ENCODE data around the gene S100A9. TPM values are rescaled to one million over a fixed set of nuclear protein-coding genes. Genes with fewer than 3 reads are reported as not detected.
"Not testable (repeated sequence)": the region's sequence is repeated elsewhere in the genome, so short reads cannot be mapped to it uniquely, and the experiment has no call there.

S100A9 gene
- total RNA-seq (2014; rRNA removed; shearing (Covaris generic)): 0.22 TPM in 1 of 2 replicates, not detected in the other

DNA sequence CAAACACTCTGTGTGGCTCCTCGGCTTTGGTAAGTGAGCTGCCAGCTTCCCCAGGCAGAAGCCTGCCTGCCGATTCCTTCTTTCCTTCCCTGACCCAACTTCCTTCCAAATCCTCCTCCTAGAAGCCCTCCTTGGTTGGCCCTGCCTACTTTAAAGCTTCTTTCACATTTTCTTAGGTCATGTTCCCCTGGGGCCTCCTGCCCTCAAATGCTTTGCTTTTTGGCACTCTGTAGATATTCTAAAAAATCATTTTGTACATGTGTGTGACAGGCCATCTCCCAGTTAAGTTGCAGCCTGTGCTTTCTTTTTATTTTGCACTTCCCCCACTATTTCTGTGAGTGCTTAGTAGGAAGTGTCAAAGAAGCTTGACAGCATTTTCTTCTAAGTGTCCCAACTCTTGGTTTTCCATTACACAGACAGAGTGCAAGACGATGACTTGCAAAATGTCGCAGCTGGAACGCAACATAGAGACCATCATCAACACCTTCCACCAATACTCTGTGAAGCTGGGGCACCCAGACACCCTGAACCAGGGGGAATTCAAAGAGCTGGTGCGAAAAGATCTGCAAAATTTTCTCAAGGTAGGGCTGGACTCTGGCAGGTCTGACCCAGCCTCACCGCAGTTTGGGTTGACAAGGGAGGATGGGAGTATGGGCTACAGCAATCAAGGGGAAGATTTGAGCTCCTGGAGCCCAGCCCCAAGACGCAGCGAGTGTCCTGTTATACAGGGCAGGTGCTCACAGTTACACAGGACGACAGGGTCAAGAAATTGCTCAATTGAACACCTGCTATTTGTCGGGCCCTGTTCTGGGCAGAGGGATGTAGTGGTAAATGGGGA, at the start of gene S100A9:
Gene S100A9 (plus strand): TSS at position 2 of the 838 bp plus-strand sequence. CDS start 430 bp downstream, at position 432.
- no peak for DNase-seq (ENCODE audit: low read depth)

DNA sequence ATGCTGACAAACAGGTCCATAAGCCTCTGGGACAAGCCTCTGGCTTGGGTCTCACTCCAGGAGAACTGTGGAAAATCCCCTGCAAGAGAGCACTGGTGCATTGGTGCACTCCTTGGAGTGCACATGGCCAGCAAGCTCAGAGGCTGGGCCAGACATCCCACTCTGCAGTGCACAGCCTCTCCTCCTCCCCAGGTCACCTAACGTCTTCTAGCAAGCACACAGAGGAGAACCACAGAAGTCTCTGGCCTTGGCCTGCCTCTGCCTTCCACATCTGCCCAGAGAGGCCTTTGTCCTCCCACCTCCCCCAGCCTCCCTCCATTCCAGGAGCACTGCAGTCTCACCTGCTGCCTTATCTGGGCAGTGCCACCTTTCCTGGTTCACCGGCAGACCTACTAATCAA, 49.1 kb upstream of the S100A9 start:
- DNase-seq (ENCODE audit: low read depth): no peak

DNA sequence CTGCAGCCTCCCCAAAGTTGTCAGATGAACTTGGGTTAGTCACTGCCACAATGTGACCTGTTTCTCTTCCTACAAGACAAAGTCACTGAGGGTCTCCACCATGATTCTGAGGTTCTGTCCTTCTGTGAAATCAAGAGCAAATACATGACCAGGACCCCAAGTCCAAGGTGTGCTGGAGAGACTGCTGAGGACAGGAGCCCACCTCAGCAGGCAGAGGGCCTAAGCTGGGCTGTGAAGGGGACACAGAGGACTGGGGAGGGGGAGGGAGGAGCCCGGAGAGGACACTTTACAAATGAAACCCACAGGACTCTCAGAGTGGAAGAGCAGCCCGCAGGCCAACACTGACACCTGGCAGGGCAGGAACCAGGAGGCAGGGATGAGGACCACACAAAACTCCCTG, 48.2 kb upstream of the S100A9 start:
- no peak for DNase-seq (ENCODE audit: low read depth)

DNA sequence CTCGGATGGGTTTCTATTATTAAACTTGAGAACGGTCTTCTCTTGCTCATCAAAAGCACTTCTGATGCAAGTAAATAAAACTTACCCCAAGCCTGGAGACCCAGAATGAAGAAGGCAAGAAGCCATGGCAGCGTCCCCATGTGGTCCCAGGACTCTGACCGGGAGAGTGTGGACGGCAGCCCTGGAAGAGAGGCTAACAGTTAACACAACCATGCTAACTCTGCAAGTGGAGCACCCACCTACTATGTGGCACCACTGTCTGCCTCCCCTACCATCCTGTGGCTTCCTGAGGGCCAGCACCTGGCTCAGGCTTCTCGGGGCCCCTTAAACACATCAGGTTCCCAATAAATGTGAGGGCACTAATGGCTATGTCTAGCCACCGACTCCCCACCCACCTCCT, 47.1 kb upstream of the S100A9 start:
- DNase-seq (ENCODE audit: low read depth): no peak

DNA sequence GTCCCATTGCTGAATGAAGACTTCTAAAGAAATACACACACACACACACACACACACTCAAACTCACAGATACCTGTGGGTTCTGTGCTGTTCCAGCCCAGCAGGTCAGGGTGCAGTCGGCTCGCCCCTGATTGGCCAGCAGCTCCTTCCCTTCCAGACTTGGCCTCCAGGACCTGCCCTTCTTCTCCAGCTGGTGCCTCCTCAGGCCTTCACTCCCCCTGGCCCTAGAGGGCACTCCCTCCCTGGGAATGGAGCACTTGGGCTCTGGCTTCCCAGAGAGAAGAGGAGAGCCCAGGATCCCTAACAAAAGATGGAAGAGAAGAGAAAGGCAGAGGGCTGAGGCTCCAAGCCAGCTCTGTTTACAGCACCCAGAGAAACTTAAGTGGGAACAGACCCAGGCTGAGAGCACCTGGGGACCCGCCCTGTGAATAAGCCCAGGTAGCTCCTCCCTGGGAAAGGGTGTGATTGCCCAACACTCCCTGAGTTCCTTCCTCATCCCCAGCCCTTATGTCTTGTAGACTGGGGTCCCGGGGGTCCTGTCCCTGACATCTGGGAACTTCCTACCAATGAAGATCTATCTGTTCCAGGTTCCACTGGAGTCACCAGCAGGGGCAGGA, 45.0 kb upstream of the S100A9 start, which contains the start of gene PGLYRP3:
Gene PGLYRP3 (minus strand): TSS at position 383 of the 617 bp plus-strand sequence. CDS start 2,287 bp downstream, outside the sequence.
- no peak for DNase-seq (ENCODE audit: low read depth)

DNA sequence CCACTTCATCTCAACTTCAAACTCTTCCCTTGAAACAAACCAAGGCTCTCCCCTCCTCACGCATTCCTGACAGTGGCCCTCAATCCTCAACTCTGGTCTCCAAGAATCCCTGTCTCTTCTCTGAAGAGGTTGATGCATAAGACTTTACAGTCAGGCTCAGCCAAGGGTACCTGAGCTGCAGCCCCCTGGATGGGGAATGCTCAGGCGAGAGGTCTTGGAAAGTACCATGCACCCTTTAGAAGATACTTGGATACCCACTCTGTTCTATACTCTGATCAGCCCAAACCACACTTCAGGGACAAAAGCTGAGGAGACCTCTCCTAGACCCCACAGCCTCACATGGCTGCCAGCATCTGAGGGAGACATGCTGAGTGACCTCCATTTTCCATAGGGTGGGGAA, 44.4 kb upstream of the S100A9 start:
- DNase-seq (ENCODE audit: low read depth): no peak

DNA sequence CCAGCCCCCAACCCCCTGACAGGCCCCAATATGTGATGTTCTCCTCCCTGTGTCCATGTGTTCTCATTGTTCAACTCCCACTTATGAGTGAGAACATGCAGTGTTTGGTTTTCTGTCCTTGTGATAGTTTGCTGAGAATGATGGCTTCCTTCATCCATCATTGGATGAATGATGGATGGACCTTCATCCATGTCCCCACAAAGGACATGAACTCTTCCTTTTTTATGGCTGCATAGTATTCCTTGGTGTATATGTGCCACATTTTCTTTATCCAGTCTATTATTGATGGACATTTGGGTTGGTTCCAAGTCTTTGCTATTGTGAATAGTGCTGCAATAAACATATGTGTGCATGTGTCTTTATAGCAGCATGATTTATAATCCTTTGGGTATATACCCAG, 43.3 kb upstream of the S100A9 start:
- DNase-seq (ENCODE audit: low read depth): not testable (repeated sequence)

DNA sequence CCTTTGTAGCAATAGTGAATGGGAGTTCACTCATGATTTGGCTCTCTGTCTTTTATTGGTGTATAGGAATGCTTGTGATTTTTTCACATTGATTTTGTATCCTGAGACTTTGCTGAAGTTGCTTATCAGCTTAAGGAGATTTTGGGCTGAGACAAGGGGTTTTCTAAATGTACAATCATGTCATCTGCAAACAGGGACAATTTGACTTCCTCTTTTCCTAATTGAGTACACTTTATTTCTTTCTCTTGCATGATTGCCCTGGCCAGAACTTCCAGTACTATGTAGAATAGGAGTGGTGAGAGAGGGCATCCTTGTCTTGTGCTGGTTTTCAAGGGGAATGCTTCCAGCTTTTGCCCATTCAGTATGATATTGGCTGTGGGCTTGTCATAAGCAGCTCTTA, 41.6 kb upstream of the S100A9 start:
- not testable (repeated sequence) for DNase-seq (ENCODE audit: low read depth)

DNA sequence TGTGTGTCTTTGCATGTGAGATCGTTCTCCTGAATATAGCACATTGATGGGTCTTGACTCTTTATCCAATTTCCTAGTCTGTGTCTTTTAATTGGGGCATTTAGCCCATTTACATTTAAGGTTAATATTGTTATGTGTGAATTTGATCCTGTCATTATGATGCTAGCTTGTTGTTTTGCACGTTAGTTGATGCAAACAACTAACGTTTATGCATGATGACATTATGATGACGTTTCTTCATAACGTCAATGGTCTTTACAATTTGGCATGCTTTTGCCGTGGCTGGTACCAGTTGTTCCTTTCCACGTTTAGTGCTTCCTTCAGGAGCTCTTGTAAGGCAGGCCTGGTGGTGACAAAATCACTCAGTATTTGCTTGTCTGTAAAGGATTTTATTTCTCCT, 39.5 kb upstream of the S100A9 start:
- not testable (repeated sequence) for DNase-seq (ENCODE audit: low read depth)

DNA sequence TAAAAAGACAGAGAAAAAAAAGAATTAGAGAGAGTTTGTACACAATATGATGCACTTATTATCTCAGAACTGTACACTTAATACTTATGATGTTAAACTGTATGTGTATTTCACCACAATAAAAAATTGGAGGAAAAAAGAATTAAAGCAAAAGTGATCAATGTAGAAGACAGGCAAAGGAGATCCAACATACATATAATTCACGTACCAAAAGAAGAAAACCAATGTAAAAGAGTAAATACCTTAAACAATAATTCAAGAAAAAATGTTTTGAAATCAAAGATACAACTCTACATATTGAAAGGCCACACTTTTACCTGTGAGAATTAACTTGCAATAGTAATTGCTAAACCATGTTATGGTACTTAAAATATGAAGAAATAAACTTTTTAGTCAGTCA, 35.1 kb upstream of the S100A9 start:
- DNase-seq (ENCODE audit: low read depth): no peak

DNA sequence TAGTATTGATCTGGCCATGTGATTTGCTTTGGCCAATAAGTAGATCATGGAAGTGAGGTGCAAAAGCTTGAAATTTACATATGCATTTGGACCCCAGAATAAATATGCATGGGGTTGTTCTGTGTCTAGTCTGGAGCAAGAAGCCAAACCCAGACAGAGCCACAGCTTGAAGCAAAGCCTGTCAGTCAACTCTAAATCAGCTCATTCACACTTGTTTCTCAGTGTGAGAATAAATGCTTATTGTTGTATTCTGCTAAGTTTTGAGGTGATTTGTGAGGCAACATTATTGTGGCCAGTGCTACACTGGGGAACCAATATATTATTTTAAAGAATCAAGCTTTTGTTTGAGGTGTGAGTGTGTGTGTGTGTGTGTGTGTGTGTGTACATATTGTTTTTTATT, 32.7 kb upstream of the S100A9 start:
- no peak for DNase-seq (ENCODE audit: low read depth)

DNA sequence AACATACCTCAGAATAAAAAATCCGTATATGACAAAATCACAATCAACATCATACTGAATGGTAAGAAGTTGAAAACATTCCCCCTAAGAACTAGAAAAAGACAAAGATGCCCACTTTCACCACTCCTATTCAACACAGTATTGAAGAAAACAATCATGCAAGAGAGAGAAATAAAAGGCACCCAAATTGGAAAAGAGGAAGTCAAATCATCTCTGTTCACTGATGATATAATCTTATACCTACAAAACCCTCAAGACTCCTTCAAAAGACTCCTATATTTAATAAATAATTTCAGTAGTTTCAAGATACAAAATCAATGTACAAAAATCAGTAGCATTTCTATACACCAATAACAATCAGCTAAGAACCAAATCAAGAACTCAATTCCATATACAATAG, 23.8 kb upstream of the S100A9 start:
- DNase-seq (ENCODE audit: low read depth): no peak

DNA sequence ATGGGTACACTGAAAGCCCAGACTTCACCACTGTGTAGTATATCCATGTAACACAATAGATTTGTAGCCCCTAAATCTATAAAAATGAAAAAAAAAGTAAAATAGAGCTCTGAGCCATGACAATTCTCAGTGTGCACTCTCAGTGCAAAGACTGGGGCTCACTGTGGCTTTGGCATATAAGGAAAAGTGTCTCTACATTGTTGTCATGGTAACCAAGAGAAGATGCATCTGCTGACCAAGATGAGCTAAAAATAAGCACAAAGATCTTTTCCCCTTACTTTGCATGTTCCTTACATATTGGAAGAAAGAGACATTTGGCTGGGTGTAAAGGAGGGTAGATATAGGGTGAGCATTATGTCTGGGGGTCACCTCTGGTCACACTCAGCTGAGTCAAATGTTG, 21.0 kb upstream of the S100A9 start:
- DNase-seq (ENCODE audit: low read depth): no peak

DNA sequence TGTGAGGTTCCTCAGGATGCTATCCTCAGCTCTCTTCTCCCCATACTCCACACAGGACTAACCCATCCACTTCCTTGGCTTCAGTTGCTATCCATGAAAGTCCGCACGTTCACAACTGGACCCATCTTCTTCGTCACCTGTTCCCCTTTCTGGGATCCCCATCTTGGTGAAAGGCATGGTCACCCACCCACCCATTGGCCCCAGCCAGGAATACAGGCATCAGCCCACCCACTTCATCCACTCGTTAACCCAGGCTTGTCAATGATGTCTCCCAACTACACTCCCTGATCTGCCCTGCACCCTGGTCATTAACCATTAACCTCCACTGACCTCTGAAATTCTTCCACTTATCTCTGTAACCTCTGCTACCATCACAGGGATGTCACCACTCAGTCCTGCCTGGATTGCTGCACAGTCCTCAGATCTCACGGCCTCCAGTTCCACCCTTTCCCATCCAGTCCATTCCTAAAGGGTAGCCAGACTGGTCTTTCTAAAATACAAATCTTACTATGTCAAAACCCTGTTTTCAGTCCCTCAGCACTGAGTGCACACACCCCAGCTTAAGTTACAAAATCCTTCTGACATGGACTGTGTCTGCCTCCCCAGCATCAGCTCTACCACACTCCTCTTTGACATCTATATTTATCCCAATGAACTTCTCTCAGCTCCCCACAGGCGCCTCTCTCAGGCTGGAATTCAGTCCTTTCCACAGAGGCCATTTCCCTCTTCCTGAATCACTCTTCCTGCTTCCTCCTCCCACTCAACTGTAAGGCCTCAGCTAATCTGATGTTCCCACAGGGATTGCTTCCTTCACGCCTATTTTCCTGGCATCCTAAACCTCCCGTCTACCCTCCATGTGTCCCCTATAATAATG, 19.4 kb upstream of the S100A9 start:
- no peak for DNase-seq (ENCODE audit: low read depth)

DNA sequence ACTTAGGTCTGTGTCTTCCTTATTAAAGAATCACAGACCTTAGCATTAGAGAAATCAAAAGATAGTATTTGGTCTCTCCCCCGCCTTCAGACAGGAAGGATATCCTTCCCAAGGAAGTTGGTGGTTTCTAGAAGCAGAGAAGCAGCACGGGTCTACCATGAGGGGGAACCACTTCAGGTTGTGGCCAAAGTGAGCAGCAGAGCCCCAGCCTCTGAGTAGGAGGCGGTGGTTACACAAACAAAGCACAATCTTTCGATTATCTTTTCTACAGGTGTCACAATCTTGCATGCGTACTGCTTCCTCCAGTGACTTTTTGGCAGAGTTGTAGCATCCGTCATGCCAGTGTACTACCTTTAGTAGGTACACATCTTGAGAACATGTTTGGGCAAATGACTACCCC, 17.9 kb upstream of the S100A9 start:
- no peak for DNase-seq (ENCODE audit: low read depth)

DNA sequence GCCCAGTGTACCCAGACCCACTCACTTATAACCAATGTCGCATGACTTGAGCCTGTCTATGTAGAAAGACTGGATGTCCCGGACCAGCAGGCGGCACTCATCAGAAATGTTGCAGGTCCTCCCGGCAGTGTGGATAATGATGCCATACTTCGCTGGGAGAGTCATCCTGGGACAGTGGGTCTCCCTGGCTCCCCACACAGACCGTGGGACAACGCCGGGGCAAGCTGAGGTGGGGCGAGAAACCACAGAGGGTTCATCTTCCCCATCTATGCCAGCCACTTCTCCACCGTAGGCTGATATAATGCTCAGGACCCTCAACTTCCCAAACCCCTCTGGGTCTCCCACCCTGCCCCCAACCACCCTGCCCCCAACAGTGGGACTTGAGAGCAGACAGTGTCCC, 17.3 kb upstream of the S100A9 start:
- DNase-seq (ENCODE audit: low read depth): no peak

DNA sequence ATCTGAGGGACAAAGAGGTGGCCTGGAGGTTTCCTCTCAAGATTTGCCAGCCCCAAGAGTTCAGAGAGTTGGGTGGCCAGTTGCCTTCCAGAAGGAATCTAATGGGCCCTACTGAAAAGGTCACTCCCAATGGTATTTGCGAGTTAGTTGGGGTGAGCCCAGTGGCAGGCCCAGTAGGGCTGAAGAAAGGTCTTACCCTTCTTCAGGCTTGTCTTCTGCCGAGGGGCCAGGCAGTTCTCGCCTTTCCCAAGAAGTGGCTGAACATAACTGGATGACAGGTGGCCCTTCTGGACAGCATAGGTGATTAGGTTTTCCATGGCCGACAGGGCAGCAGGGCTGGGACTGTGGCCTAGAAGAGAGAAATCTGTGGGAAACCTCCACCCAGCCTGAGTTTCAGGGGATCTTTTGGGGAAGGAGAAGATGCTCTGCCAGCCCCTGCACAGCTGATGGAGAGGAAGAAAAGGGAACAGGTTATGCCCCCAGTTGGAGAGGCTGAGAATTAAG, 16.2 kb upstream of the S100A9 start:
- no peak for DNase-seq (ENCODE audit: low read depth)

DNA sequence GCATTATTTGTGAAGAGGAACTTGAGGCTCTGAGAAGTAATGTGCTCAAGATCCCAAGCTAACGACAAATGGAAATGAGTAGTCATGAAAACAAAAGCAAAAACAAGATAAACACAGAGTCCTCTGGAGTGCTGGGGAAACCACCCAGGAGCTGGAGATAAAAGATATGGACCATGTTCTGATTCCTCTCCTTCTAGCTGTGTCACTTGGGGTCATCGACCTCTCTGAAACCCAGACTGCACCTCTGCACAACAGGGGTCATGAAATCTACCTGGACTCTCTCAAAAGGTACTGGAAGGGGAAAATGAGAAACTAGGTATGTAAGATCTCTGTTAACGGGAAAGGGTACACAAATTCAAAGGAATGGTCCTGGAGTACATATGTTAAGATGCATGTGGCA, 15.5 kb upstream of the S100A9 start:
- DNase-seq (ENCODE audit: low read depth): no peak

DNA sequence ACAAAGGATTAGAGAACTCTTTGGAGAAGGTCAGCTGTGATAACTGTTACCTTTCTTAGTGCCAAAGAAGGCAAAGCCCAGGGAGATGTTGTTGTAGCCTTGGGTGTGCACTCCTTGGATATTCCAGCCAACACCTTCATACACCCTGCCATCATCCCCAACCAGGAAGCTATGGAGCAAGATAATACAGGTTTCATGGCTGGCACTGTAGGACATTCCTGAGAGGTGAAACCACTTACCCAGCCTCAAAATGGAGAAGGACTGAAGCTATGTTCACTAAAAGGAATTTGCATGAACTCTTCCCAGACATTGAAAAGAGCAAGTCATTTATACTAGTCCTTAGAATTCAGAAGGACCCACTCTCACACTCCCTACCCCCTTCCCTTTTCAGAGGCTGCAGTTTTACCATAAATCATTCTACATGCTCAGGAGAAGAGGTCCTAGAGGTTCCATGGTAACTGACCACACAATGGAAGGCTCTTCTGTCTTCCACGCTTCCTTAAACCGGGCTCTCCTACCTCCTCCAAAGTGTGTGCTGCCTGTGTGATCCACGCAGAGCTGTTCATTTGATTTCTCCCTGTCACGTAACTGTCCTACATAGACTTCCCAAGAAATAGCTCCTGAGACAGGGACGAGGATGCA, 14.5 kb upstream of the S100A9 start:
- DNase-seq (ENCODE audit: low read depth): no peak

DNA sequence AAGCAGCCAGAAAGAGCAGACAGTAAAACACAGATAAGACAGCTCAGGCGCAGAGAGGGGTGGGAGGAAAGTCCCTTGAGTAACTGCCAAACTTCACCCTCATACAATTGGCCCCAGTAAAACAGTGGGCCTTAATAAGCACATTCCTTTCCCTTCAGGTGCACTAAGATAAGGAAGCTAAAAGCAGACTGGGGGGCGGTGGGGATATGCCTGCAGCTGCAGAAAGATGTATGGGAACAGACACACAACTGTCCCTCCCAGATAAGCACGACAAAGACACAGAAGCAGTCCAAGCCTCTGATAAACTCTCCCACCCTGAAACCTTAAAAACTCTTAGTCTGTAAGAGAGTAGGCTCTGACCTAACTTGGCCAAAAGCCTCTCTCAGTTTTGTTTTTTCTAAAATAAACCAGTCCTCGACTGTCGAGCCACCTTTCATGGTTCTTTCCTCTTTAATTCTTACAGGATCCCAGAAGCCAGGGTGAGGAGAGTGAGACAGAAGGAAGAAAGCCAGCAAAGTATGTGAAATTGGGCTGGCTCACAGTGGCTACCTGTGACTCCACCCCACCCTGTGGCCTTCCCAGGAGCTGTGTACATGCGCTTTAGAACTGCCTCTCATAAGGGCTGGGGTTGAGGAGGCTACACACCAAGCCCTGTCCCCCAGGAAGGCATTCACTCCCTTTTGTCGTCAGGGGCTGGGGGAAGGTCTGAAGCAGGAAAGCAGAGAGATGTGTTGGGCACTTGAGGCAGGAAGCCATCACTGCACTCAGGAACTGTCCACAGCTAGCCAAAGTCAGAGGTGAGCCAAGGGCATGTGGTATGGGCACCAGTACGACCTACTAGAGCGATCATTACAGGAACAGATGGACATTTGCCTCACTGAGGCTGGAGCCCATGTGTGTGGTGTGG, 13.6 kb upstream of the S100A9 start:
- DNase-seq (ENCODE audit: low read depth): no peak

DNA sequence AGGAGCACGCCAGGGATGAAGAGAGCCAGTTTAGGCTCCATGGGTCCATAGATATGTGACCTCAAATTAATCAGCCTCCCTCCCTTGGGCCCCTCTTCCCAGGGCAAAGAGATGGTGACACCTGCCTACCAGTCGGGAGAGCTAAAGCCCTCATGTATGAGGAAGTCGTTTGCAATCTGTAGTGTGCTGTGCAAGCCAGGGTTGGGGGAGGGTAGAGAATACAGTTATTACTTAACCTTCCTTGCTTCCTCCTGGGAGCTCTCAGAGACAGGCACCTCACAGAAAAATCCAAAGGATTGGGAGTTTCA, 13.0 kb upstream of the S100A9 start:
- no peak for DNase-seq (ENCODE audit: low read depth)
